Large intestine (tissue), 3 donors: ENCODE measurements around the gene GABRG2. TPM values are rescaled to one million over a fixed set of nuclear protein-coding genes. Genes with fewer than 3 reads are reported as not detected.

Experiments used
- DNase-seq, 2 donors: peaks; one replicate each; pipeline versions ENCODE4 v3.0.0 to v3.0.0-alpha.2; 2013
- H3K27ac ChIP-seq: one replicate; pipeline ENCODE4 v1.5.1; 2013; ENCODE audit warnings: low read length
- H3K27me3 ChIP-seq: 2 replicates; pipeline ENCODE4 v1.6.1; 2013; ENCODE audit warnings: low read length; ENCODE audit not compliant: control insufficient read depth, insufficient read depth
- H3K36me3 ChIP-seq: 2 replicates; pipeline ENCODE4 v1.6.1; 2013; ENCODE audit warnings: low read length; ENCODE audit not compliant: control insufficient read depth, insufficient read depth
- H3K4me1 ChIP-seq: one replicate; pipeline ENCODE4 v1.6.1; 2013; ENCODE audit warnings: low read length; ENCODE audit not compliant: control insufficient read depth, insufficient read depth
- H3K4me3 ChIP-seq: one replicate; pipeline ENCODE4 v1.5.1; 2013; ENCODE audit warnings: low read length
- H3K9me3 ChIP-seq: one replicate; pipeline ENCODE4 v1.6.1; 2013; ENCODE audit warnings: mild to moderate bottlenecking, low read depth, low read length, moderate library complexity; ENCODE audit not compliant: control insufficient read depth
- WGBS: methylation state at CpG from one replicate; pipeline ENCODE4 v1.1.5; 2013; ENCODE audit warnings: low lambda C conversion rate; ENCODE audit not compliant: insufficient coverage; 5-methylcytosine and 5-hydroxymethylcytosine counted together
- polyA plus RNA-seq: library from polyadenylated mRNA; unstranded; fragments of 120-200 nt; gene quantifications from one replicate; pipeline ENCODE4 v1.2.1, GENCODE V29; 2013

The GABRG2 gene
- polyA plus RNA-seq, 1 donor: 2.1 TPM

DNA sequence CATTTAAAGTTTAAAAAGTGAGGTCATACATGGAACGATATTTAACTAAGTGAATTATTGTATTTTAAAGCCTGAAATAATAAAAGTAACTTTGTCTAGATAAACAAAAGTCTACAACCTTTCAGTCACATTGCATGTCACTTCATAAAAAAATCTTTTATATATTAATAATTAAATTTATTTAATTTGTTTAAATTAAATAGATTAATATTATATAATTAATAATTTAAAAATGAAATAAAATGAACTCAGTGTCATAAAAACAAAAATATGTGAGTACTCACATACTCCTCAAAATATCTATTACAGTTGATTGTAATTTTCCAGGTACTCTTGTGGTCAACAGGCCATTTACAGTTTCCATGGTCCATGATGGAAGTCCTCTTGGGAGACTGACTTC is 11.2 kb downstream of the GABRG2 start:
- 89% methylated on average over 1 of the region's 1 CpG for WGBS
- no peaks in the 10 kb centered on the region for H3K27me3 ChIP-seq
- H3K9me3 ChIP-seq: no peaks in the 10 kb centered on the region
- no peak overlapping the region for H3K27ac ChIP-seq
- H3K4me1 ChIP-seq: no peaks in the 10 kb centered on the region
- DNase-seq: peak in 1 of 2 donors; percentile 2
- H3K36me3 ChIP-seq: no peaks in the 10 kb centered on the region
- no peak overlapping the region for H3K4me3 ChIP-seq

DNA sequence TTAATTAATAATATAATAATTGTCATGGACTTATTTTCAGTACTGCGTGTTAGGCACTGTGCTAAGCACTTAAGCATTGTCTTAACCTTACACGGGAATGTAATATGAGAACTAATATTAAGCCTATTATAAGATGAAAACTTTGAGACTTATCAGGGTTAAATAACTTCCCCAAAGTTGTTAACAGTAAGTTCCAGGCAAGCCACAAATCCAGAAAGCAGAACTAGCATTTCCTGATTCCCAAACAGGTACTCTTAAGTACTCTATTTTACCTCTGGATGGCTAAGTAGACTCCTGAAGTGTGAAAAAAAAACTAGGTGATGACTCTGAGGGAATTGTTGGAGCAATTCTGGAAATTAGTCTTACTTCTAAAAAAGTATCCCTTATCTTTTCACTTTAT is 23.8 kb downstream of the GABRG2 start:
- H3K4me1 ChIP-seq: no peaks in the 10 kb centered on the region
- no peaks in the 10 kb centered on the region for H3K9me3 ChIP-seq
- no peak overlapping the region for H3K4me3 ChIP-seq
- WGBS: no CpG with 5 or more reads among the region's 2 CpGs
- no peak overlapping the region for H3K27ac ChIP-seq
- no peaks in the 10 kb centered on the region for H3K36me3 ChIP-seq
- no peaks in the 10 kb centered on the region for H3K27me3 ChIP-seq
- no peak for DNase-seq

DNA sequence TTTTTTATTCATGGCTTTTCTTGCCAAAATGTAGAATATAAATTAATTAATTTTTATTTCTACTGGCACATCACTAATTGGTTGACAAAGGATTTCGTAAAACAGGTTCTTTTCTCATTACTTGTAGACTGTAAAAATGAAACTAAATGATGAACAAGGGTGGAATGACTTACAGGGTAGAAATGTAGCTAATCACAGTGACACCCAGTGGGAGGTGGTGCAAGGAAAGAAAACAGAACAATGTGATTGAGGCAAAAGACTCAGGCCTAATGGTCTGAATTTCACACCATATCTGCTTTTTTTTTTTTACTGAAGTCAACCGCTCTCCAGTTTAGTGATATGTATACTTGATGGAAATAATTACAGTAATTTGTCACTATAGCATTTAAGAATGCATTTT is 28.9 kb downstream of the GABRG2 start:
- Histone ChIP-seq H3K36me3 (no peaks in the 10 kb centered on the region), H3K4me3 (no peak overlapping the region), H3K9me3 (no peaks in the 10 kb centered on the region), H3K27ac (no peak overlapping the region), H3K4me1 (no peaks in the 10 kb centered on the region), H3K27me3 (no peaks in the 10 kb centered on the region)
- no peak for DNase-seq
- 100% methylated on average over 2 of the region's 2 CpGs for WGBS

DNA sequence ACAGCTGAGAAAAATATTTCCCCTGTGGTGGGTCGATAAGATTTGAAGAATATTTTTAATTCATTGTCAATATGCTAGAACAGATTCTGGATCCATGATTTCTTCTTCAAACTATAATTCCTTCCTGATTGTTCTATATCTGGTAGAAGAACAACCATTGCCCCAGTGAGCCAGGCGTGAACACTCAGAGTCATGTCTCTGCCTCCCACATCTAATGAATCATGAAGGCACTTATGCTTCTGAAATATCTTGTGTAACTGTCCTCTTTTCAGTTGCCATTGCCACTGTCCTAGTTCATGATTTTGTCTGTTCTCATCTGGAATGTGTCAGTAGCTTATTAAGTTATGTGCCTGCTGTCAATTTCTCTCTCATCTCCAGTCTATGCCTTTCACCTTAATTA is 40.0 kb downstream of the GABRG2 start:
- H3K4me1 ChIP-seq: no peaks in the 10 kb centered on the region
- no peak for DNase-seq
- no peaks in the 10 kb centered on the region for H3K9me3 ChIP-seq
- H3K27ac ChIP-seq: no peak overlapping the region
- no peaks in the 10 kb centered on the region for H3K27me3 ChIP-seq
- no peak overlapping the region for H3K4me3 ChIP-seq
- H3K36me3 ChIP-seq: no peaks in the 10 kb centered on the region
- WGBS: no CpG with 5 or more reads among the region's 2 CpGs

DNA sequence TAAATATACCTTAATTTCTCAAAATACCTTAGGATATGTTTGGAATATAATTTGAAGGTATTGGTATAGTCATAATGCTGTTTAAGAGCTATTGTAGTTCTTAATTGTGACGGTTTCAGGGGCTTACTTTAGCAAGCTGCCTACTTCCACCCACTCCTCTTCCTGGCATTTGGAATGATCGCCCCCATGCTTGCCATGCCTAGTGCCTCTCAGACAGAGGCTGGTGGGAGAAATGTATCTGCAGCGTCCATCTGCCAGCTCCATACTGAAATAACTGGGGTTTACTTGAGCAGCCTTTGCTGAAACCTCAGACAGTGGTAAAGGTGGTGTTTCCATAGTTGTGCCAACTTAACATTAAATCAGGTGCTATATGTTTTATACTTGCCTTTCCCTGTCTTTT is 52.2 kb downstream of the GABRG2 start:
- no peak overlapping the region for H3K4me3 ChIP-seq
- no peaks in the 10 kb centered on the region for H3K36me3 ChIP-seq
- no peaks in the 10 kb centered on the region for H3K9me3 ChIP-seq
- H3K4me1 ChIP-seq: no peaks in the 10 kb centered on the region
- WGBS: no CpG with 5 or more reads among the region's 3 CpGs
- no peak for DNase-seq
- H3K27ac ChIP-seq: no peak overlapping the region
- H3K27me3 ChIP-seq: no peaks in the 10 kb centered on the region

DNA sequence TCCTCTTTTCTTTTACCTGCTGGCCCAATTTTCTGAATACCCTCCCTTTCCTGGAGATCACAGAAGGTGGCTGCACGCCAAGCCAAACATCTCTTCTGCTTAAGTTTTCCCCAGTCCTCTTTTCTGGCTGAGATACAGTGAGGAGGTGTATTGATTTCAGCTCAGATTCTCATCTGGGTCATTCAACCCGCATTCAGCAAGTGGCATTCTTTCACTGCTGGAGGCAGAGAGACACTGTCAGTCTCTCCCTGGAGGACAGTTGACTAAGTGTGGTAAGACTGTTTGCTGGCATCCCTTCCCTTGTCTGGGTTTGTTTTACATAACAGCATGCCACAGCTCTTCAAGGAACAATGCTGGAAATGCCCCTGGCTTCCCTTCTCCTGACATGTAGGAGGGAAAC is 60.5 kb downstream of the GABRG2 start:
- H3K4me3 ChIP-seq: no peak overlapping the region
- no CpG with 5 or more reads among the region's 2 CpGs for WGBS
- H3K27me3 ChIP-seq: no peaks in the 10 kb centered on the region
- H3K36me3 ChIP-seq: no peaks in the 10 kb centered on the region
- no peaks in the 10 kb centered on the region for H3K4me1 ChIP-seq
- DNase-seq: no peak
- H3K9me3 ChIP-seq: no peaks in the 10 kb centered on the region
- no peak overlapping the region for H3K27ac ChIP-seq

DNA sequence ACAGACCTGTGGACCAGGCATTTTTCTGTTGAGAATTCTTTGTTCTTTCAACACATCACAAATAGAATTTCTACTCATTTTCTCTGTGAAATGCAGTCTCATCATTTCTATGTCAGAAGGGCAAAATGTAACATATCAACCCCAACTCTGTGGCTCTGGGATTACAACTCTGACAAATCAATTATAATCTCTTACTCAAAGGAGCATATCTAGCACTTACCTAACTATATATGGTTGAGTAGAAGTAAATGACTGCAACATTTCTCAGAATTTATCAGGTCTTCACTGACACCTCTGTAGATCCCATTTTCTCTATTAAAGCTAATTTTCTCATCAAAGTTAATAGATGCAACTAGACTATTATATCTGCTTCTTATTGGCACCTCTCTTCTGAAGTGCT is 64.8 kb downstream of the GABRG2 start:
- Histone ChIP-seq H3K4me3 (no peak overlapping the region), H3K36me3 (no peaks in the 10 kb centered on the region), H3K9me3 (no peaks in the 10 kb centered on the region), H3K27ac (no peak overlapping the region), H3K27me3 (no peaks in the 10 kb centered on the region), H3K4me1 (no peaks in the 10 kb centered on the region)
- no peak for DNase-seq

DNA sequence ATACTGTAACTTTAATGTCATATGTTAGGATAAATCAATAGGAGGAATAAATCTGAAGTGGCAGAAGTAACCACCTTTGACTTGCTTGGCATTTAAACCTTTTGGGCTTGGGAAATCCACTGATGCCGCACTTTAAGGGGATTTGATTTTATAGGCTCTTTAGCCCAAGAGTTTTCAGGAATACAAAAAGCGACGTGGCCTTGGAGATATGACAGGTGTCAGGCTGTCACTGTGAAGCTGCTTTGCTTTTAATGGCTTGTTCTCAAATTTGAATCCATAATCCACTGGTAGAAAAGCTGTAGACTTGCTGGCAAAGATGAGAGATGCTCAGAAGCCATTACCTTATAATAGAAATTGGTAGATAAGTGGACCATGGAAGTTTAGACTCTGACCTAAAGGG is 71.6 kb downstream of the GABRG2 start:
- H3K27me3 ChIP-seq: no peaks in the 10 kb centered on the region
- H3K4me3 ChIP-seq: no peak overlapping the region
- H3K9me3 ChIP-seq: no peaks in the 10 kb centered on the region
- 93% methylated on average over 2 of the region's 3 CpGs for WGBS
- no peak overlapping the region for H3K27ac ChIP-seq
- H3K4me1 ChIP-seq: no peaks in the 10 kb centered on the region
- no peak for DNase-seq
- H3K36me3 ChIP-seq: no peaks in the 10 kb centered on the region

DNA sequence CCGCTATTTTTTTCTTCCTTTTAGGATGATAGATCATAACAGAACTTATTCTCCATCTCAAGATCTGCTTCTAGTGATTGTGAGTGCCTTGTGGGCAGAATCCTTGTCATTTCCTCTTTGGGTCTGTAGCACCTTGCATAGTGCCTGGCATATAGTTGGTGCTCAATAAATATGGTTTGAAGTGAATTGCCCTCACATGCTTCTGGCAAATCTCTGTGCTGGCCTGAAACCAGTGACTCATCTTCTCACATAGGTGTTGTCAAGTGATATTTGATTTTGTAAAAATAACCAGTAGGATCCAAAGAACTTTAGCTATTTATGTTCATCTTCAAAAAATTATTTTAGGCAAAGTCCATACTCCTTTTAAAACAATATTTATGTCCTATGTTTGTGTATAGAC is 86.7 kb downstream of the GABRG2 start:
- Histone ChIP-seq H3K27ac (no peak overlapping the region), H3K4me1 (no peaks in the 10 kb centered on the region), H3K4me3 (no peak overlapping the region), H3K36me3 (no peaks in the 10 kb centered on the region), H3K27me3 (no peaks in the 10 kb centered on the region), H3K9me3 (no peaks in the 10 kb centered on the region)
- no CpG with 5 or more reads among the region's 1 CpG for WGBS
- DNase-seq: no peak

DNA sequence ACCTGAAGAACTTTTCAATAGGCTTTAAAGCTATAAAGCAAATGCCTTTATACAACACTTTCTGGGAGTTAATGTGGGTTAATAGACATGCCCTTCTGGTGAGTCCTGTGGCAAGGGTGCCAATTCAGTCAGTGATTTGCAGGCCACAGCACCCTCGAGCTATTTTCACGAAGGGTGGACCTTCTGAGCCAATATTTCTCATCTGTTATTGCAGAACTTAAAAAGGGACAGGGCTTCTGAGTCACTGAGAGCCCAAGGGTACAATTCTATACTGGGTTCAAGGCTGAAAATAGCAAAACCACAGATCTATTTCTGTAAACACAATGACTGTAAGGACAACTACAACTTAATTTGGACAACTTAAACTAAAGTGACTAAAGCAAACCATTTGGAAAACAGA is 92.8 kb downstream of the GABRG2 start:
- no peaks in the 10 kb centered on the region for H3K4me1 ChIP-seq
- no peaks in the 10 kb centered on the region for H3K27me3 ChIP-seq
- H3K4me3 ChIP-seq: no peak overlapping the region
- H3K27ac ChIP-seq: no peak overlapping the region
- no CpG with 5 or more reads among the region's 2 CpGs for WGBS
- H3K36me3 ChIP-seq: no peaks in the 10 kb centered on the region
- DNase-seq: no peak
- no peaks in the 10 kb centered on the region for H3K9me3 ChIP-seq

DNA sequence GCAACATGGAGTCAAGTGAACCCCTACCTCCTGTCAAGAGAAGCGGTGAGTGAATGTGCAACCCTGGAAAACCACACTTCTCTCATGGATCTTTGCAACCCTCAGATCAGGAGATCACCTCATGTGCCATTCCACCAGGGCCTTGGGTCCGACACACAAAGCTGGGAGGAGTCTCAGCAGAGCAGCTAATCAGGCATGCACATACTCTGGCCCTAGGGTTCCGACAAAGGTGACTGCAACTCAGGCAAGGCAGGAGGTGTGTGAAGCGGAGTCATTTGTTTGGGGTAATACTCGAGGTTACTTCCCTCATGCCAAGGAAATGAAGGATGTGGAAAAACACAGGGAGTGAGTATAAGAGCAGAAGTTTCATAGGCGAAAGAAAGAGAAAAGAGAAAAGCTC is 96.1 kb downstream of the GABRG2 start:
- Histone ChIP-seq H3K27me3 (no peaks in the 10 kb centered on the region), H3K9me3 (no peaks in the 10 kb centered on the region), H3K4me1 (no peaks in the 10 kb centered on the region), H3K36me3 (no peaks in the 10 kb centered on the region), H3K4me3 (no peak overlapping the region), H3K27ac (no peak overlapping the region)
- 100% methylated on average over 1 of the region's 6 CpGs for WGBS
- DNase-seq: no peak
